Uterus (tissue), 2 donors: ENCODE measurements around the gene PRRT3.

ENCODE experiments used
- POLR2A ChIP-seq, 2 donors: fragments of 450-650 bp; IDR thresholded peaks; one replicate each; pipeline ENCODE4 v1.6.1; 2016; ENCODE audit warnings: antibody characterized with exemption in 2 of 2, mild to moderate bottlenecking in 1 of 2, moderate library complexity in 1 of 2
- TF ChIP-seq, protein P1 (sequence below), 4 experiments: fragments of 200-600 bp in 2 of 4; fragments of 450-650 bp in 2 of 4; sonication (generic) in 2 of 4; IDR thresholded peaks; one replicate each; pipeline ENCODE4 v1.5.1; 2016 to 2019; ENCODE audit warnings: antibody characterized with exemption in 4 of 4, mild to moderate bottlenecking in 2 of 4, moderate library complexity in 1 of 4

DNA sequence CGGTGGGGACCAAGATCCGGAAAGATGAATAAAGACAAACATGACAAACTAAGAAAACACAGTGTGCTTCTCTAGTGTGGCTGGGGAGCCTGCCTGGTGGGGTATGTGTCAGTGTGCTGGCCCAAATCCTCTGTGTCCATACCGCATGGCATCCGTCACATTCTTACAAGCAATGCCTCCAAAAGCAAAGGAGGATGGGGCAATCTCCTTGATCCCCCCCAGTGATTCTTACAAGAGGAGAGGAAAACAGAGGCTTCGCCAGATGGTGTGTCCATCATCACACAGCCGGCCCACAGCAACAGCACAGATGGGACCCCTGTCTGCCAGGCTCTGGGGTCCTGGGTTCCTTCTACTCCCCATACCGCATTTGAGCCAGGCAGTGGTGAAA is 35.9 kb downstream of the PRRT3 start:
- TF ChIP-seq, protein P1, sequence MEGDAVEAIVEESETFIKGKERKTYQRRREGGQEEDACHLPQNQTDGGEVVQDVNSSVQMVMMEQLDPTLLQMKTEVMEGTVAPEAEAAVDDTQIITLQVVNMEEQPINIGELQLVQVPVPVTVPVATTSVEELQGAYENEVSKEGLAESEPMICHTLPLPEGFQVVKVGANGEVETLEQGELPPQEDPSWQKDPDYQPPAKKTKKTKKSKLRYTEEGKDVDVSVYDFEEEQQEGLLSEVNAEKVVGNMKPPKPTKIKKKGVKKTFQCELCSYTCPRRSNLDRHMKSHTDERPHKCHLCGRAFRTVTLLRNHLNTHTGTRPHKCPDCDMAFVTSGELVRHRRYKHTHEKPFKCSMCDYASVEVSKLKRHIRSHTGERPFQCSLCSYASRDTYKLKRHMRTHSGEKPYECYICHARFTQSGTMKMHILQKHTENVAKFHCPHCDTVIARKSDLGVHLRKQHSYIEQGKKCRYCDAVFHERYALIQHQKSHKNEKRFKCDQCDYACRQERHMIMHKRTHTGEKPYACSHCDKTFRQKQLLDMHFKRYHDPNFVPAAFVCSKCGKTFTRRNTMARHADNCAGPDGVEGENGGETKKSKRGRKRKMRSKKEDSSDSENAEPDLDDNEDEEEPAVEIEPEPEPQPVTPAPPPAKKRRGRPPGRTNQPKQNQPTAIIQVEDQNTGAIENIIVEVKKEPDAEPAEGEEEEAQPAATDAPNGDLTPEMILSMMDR (IDR thresholded peaks at IDR 0.05) = no peak
- no peak for TF ChIP-seq POLR2A (IDR thresholded peaks at IDR 0.05)
